ENCODE data around the gene SYNJ2.

DNA sequence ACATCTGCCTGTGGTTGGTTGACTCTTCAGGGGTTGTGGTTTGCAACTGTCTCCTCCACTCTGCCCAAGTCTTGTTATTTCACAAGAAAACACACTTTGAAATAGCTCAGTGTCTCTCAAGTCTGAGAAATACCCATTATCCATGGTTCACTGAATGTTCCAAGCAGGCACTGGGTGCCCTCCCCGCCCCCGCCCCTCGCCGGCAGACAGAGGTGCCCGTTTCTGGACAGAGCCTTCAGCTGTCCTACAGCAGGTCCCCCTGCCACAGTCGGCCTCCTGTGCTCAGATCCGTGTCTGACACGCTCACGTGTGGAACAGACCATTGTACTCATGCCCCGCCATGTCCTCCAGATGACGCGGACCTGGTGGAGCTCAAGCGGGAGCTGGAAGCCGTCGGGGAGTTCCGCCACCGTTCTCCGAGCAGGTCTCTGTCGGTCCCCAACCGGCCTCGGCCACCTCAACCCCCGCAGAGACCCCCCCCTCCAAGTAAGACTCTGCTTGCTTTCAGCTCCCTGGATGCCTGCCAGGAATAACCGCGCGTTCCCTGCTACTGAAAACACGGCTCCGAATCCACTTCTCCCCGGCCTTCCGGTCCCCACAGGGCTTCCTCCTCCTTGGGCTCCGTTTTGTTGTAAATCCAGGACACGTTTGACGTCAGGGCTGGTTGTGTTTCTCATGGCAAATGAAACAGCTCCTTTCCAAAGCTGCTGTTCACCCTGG is 105.0 kb downstream of the SYNJ2 start:
- TF ChIP-seq RCOR1 (IDR thresholded peaks at IDR 0.05; ENCODE audit: insufficient replicate concordance, low read length), result no peak
- no peak for TF ChIP-seq POLR2A (IDR thresholded peaks at IDR 0.05; ENCODE audit: low read depth, low read length)
- TF ChIP-seq, protein P1, sequence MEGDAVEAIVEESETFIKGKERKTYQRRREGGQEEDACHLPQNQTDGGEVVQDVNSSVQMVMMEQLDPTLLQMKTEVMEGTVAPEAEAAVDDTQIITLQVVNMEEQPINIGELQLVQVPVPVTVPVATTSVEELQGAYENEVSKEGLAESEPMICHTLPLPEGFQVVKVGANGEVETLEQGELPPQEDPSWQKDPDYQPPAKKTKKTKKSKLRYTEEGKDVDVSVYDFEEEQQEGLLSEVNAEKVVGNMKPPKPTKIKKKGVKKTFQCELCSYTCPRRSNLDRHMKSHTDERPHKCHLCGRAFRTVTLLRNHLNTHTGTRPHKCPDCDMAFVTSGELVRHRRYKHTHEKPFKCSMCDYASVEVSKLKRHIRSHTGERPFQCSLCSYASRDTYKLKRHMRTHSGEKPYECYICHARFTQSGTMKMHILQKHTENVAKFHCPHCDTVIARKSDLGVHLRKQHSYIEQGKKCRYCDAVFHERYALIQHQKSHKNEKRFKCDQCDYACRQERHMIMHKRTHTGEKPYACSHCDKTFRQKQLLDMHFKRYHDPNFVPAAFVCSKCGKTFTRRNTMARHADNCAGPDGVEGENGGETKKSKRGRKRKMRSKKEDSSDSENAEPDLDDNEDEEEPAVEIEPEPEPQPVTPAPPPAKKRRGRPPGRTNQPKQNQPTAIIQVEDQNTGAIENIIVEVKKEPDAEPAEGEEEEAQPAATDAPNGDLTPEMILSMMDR (conservative IDR thresholded peaks at IDR 0.05; ENCODE audit: low read depth, low read length), result no peak
- TF ChIP-seq RAD21 (IDR thresholded peaks at IDR 0.05; ENCODE audit: low read length), result no peak
